LNCaP clone FGC (cell line): Measurements from ENCODE around the gene PAQR9.
A peak's percentile ranks its signal among the peaks of the same experiment; 100 is the strongest.

Source experiments
- DNase-seq: peaks from one replicate; pipeline ENCODE4 v3.0.0-alpha.2; 2011; ENCODE audit warnings: low read depth
- H3K4me3 ChIP-seq: 2 replicates; pipeline ENCODE4 v1.5.1; 2011; ENCODE audit warnings: mild to moderate bottlenecking, low read depth, low read length, control low read depth
- TF ChIP-seq, protein P1 (sequence below): IDR thresholded peaks from 2 replicates; pipeline ENCODE4 v1.5.1; 2012; ENCODE audit warnings: mild to moderate bottlenecking; ENCODE audit not compliant: control insufficient read depth, insufficient read depth; ENCODE audit errors: extremely low read depth

PAQR9 gene

DNA sequence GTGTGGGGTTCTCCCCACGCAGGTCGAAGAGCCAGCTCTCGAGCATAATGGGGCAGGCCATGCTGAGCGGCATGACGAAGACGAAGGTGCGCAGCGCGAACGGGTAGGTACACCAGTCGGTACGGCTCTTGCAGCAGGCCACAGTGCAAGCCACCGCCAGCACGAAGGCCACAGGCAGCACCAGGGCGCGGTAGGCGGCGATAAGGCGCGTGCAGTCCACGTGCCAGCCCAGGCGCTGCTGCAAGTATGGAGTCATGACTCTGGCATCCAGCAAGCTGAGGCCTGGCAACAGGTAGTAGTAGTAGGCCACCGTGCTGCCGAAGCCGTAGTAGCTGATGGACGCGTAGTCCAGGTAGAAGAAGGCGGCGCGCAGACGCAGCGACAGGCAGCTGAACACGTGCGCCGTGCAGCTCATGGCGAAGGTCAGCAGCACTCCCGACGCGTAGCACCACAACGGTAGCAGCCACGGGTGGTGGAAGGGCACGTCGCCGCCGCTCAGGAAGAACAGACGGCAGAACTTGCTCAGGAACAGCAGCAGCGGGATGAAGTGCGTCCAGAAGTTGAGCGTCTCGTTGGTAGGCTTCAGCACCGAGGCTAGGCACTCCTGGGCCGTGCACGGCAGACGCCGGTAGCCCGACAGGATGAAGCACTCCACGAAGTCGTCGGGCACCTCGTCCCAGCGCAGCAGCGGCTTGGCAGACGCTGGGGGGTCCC lies 797 bp downstream of the PAQR9 start:
- no peak overlapping the region for H3K4me3 ChIP-seq
- DNase-seq = no peak
- TF ChIP-seq, protein P1, sequence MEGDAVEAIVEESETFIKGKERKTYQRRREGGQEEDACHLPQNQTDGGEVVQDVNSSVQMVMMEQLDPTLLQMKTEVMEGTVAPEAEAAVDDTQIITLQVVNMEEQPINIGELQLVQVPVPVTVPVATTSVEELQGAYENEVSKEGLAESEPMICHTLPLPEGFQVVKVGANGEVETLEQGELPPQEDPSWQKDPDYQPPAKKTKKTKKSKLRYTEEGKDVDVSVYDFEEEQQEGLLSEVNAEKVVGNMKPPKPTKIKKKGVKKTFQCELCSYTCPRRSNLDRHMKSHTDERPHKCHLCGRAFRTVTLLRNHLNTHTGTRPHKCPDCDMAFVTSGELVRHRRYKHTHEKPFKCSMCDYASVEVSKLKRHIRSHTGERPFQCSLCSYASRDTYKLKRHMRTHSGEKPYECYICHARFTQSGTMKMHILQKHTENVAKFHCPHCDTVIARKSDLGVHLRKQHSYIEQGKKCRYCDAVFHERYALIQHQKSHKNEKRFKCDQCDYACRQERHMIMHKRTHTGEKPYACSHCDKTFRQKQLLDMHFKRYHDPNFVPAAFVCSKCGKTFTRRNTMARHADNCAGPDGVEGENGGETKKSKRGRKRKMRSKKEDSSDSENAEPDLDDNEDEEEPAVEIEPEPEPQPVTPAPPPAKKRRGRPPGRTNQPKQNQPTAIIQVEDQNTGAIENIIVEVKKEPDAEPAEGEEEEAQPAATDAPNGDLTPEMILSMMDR = no peak

DNA sequence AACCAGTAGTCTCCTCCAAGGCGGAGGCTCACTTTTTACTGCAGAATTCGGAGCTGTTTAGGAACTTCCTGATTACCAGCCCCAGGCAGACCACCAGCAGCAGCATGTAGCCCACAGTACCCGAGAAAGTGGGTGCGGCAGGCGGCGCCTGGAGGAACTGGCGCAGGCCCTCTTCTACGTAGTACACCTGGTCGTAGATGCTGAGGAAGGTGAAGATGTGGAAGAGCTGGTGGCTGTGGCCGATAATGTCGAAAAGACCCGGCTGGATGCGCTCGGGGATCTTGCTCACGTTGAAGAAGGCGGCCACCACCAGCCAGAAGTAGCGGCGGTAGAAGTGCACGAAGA lies 1.3 kb downstream of the PAQR9 start:
- DNase-seq = no peak
- TF ChIP-seq, protein P1 = no peak
- no peak overlapping the region for H3K4me3 ChIP-seq

DNA sequence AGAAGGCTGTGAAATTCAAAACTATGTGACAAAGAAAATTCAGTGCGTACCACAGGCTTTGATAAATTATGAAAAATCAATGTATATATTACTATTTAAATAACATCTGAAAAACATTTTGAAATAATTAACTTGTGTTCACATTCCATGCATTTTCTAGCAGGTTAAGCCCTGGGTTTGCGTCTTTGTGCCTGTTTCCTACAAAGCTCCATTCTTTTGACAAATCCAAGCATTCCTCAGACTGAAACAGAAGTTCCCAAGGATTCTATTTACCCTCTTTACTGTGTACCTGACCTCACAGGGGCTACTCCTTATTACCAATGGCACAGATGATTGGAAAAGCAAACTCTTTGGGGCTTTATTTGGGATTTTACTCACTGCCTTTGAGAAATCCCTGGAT lies 1.9 kb downstream of the PAQR9 start:
- no peak for DNase-seq
- no peak overlapping the region for H3K4me3 ChIP-seq
- TF ChIP-seq, protein P1 = no peak

DNA sequence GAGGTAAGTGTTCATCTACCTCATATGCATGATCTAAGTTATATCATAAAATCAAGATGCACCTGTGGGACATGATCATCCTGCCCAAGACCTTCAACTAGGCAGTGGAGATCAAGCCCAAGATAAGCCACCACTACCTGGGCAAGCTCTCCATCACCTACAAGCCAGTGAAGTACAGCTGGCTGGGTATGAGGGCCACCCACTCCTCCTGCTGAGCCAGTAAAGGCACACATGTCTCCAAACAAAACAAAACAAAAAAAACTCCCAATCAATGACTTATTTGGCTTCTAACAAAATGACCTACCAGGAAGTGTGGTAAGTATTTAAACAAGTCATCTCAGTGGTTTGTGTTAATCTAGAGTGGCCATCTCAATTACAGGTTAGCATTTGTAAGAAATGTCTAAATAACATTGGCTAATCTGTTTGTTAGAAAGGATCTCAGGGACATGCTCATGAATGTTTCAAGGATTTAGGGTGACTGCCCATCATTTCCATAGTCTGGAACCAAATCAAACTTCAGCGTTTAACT lies 3.1 kb downstream of the PAQR9 start:
- no peak overlapping the region for H3K4me3 ChIP-seq
- TF ChIP-seq, protein P1 = no peak
- DNase-seq = peak; percentile 46

DNA sequence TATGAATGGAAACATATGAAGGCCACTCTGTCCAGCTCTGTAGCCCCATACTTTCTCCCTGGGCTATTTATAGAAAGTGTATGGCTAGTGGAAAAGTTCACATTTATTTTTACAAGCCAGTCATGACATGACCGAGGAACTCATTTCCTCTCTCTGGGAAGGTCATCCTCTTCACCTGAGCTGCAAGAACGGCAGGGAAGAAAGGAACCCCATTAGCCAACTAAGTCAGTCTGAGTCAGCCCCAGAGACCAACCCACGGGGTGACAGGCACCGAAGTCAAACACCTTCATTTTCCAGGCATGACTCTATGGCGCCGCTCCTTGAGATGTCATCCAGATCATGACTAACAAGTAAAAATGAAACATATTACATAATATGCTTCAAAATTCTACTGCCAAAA lies 4.8 kb downstream of the PAQR9 start:
- H3K4me3 ChIP-seq = no peak overlapping the region
- no peak for DNase-seq
- TF ChIP-seq, protein P1 = no peak

DNA sequence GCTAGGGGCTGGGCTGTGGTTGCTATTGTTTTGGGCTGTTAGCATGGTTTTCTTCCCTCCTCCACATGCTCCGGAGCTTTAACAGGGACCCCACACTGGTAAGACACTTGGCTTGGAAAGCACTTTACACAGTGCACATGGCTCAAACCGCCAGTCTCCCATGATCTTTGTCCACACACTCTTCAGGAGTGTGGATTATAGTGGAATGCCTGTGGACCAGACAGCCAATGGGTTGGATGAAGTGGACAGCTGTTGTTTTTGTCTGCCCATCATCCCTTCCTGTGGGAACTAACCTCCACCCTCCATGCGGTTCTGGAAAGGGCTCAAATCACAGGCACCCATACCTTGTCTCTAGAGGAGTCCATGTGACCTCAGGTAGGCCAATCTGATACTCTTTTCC lies 10.0 kb downstream of the PAQR9 start:
- H3K4me3 ChIP-seq = no peak overlapping the region
- DNase-seq = no peak
- TF ChIP-seq, protein P1 = no peak
